ENCODE measurements around the gene NARS2.
"Not testable (repeated sequence)": the region's sequence is repeated elsewhere in the genome, so short reads cannot be mapped to it uniquely, and the experiment has no call there.

NARS2 gene

GRCh38 chr11:78615724-78616123 lies 41.1 kb upstream of the NARS2 start:
- H3K4me1 ChIP-seq (ENCODE audit: low read length), result no peaks in the 10 kb centered on the region
- H3F3A ChIP-seq (ENCODE audit: insufficient read depth, low read length), result no peaks in the 10 kb centered on the region
- no peak overlapping the region for H3K4me2 ChIP-seq (ENCODE audit: low read depth, low read length)
- no peak overlapping the region for H3K4me3 ChIP-seq (ENCODE audit: low read length)
- no peaks in the 10 kb centered on the region for H3K36me3 ChIP-seq (replicated peaks; ENCODE audit: insufficient read depth, low read length)
- H3K9ac ChIP-seq (ENCODE audit: low read length), result no peak overlapping the region
- H4K20me1 ChIP-seq (ENCODE audit: insufficient read depth, low read length), result no peaks in the 10 kb centered on the region
- no peak overlapping the region for H3K27ac ChIP-seq (ENCODE audit: low read length)
- H3K9me3 ChIP-seq (replicated peaks; ENCODE audit: insufficient read depth, low read length), result no peaks in the 10 kb centered on the region
- DNase-seq, result no peak
- H3K79me2 ChIP-seq (ENCODE audit: low read length), result no peaks in the 10 kb centered on the region
- H3K9me2 ChIP-seq (replicated peaks; ENCODE audit: insufficient read depth, low read length), result no peaks in the 10 kb centered on the region
- no peak overlapping the region for H2AFZ ChIP-seq (ENCODE audit: low read length)
- H3K27me3 ChIP-seq (replicated peaks; ENCODE audit: insufficient read depth, low read length), result no peaks in the 10 kb centered on the region
- TF ChIP-seq CTCF (IDR thresholded peaks at IDR 0.05; ENCODE audit: low read length) (no peak), EZH2phosphoT487 (IDR thresholded peaks at IDR 0.05; ENCODE audit: low read length) (no peak), EZH2 (optimal IDR thresholded peaks at IDR 0.05; ENCODE audit: low read depth, low read length) (no peak)

- Histone ChIP-seq H3K36me3 (replicated peaks; ENCODE audit: insufficient read depth, low read length) (no peaks in the 10 kb centered on the region), H3K27me3 (replicated peaks; ENCODE audit: insufficient read depth, low read length) (no peaks in the 10 kb centered on the region), H2AFZ (ENCODE audit: low read length) (no peak overlapping the region), H3K27ac (ENCODE audit: low read length) (no peak overlapping the region), H3K4me2 (ENCODE audit: low read depth, low read length) (no peak overlapping the region), H3K4me3 (ENCODE audit: low read length) (no peak overlapping the region), H3K9me2 (replicated peaks; ENCODE audit: insufficient read depth, low read length) (no peaks in the 10 kb centered on the region), H3K9me3 (replicated peaks; ENCODE audit: insufficient read depth, low read length) (no peaks in the 10 kb centered on the region), H4K20me1 (ENCODE audit: insufficient read depth, low read length) (no peaks in the 10 kb centered on the region), H3K79me2 (ENCODE audit: low read length) (no peaks in the 10 kb centered on the region), H3F3A (ENCODE audit: insufficient read depth, low read length) (no peaks in the 10 kb centered on the region), H3K4me1 (ENCODE audit: low read length) (no peaks in the 10 kb centered on the region), H3K9ac (ENCODE audit: low read length) (no peak overlapping the region)
- no peak for DNase-seq
- TF ChIP-seq EZH2 (optimal IDR thresholded peaks at IDR 0.05; ENCODE audit: low read depth, low read length), result no peak
- no peak for TF ChIP-seq EZH2phosphoT487 (IDR thresholded peaks at IDR 0.05; ENCODE audit: low read length)
- no peak for TF ChIP-seq CTCF (IDR thresholded peaks at IDR 0.05; ENCODE audit: low read length)
These were observed 38.7 kb upstream of the NARS2 start for GRCh38 chr11:78613378-78613813.

GRCh38 chr11:78612721-78613377 lies 38.2 kb upstream of the NARS2 start:
- H3K4me2 ChIP-seq (ENCODE audit: low read depth, low read length), result no peak overlapping the region
- no peaks in the 10 kb centered on the region for H3K4me1 ChIP-seq (ENCODE audit: low read length)
- H2AFZ ChIP-seq (ENCODE audit: low read length), result no peak overlapping the region
- no peak overlapping the region for H3K9ac ChIP-seq (ENCODE audit: low read length)
- H3K27me3 ChIP-seq (replicated peaks; ENCODE audit: insufficient read depth, low read length), result no peaks in the 10 kb centered on the region
- DNase-seq, result no peak
- H3K27ac ChIP-seq (ENCODE audit: low read length), result no peak overlapping the region
- no peaks in the 10 kb centered on the region for H3K79me2 ChIP-seq (ENCODE audit: low read length)
- no peak overlapping the region for H3K4me3 ChIP-seq (ENCODE audit: low read length)
- H3F3A ChIP-seq (ENCODE audit: insufficient read depth, low read length), result no peaks in the 10 kb centered on the region
- H3K9me2 ChIP-seq (replicated peaks; ENCODE audit: insufficient read depth, low read length), result no peaks in the 10 kb centered on the region
- H3K36me3 ChIP-seq (replicated peaks; ENCODE audit: insufficient read depth, low read length), result no peaks in the 10 kb centered on the region
- no peak for TF ChIP-seq CTCF (IDR thresholded peaks at IDR 0.05; ENCODE audit: low read length)
- TF ChIP-seq EZH2phosphoT487 (IDR thresholded peaks at IDR 0.05; ENCODE audit: low read length), result no peak
- TF ChIP-seq EZH2 (optimal IDR thresholded peaks at IDR 0.05; ENCODE audit: low read depth, low read length), result no peak
- H4K20me1 ChIP-seq (ENCODE audit: insufficient read depth, low read length), result no peaks in the 10 kb centered on the region
- no peaks in the 10 kb centered on the region for H3K9me3 ChIP-seq (replicated peaks; ENCODE audit: insufficient read depth, low read length)

GRCh38 chr11:78609321-78609720 lies 34.7 kb upstream of the NARS2 start:
- H2AFZ ChIP-seq (ENCODE audit: low read length); H3K4me1 ChIP-seq (ENCODE audit: low read length); H3K27me3 ChIP-seq (replicated peaks; ENCODE audit: insufficient read depth, low read length); DNase-seq; H3F3A ChIP-seq (ENCODE audit: insufficient read depth, low read length); H3K9me2 ChIP-seq (replicated peaks; ENCODE audit: insufficient read depth, low read length); H3K9ac ChIP-seq (ENCODE audit: low read length); H3K9me3 ChIP-seq (replicated peaks; ENCODE audit: insufficient read depth, low read length); H3K27ac ChIP-seq (ENCODE audit: low read length); H3K79me2 ChIP-seq (ENCODE audit: low read length); H3K4me2 ChIP-seq (ENCODE audit: low read depth, low read length); H3K4me3 ChIP-seq (ENCODE audit: low read length); H3K36me3 ChIP-seq (replicated peaks; ENCODE audit: insufficient read depth, low read length); H4K20me1 ChIP-seq (ENCODE audit: insufficient read depth, low read length): not testable (repeated sequence)
